ENCODE results near the gene IFI27. TPM values are rescaled to one million over a fixed set of nuclear protein-coding genes. Genes with fewer than 3 reads are reported as not detected.

The IFI27 gene
- total and polyA plus RNA-seq, 4 donors = 94.1 to 883 (median 378) TPM

DNA sequence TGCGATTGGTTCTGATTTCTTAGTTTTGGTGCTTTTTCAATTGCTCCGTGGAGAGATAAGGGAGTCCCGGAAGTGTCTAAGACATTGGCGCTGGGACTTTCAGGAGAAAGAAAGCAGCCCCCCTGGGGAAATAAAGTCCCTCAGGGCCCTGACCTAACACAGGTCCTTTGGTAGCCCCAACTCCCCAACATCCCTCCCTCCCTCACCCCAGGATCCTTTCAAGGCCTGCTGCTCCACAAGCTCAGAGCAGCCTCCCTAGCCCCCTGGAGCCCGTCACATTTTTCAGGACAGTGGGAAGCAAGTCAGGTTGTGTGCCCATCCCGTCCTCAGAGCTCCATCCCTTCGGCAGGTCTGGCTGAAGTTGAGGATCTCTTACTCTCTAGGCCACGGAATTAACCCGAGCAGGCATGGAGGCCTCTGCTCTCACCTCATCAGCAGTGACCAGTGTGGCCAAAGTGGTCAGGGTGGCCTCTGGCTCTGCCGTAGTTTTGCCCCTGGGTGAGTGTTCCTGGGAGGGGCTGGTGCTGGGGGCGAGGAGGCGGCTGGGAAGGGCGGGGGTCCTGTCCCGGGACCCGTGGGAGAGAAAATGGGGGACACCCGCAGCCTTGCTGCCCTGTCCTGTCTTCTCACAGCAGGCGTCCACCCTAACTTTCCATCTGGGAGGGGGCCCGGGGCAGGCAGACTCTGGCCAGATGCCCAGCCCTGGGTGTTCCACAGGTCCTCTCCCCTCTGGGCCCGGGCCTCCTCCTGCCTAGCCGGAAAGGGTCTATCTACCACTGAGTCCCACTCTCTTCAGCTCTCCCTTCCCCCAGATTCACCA lies 950 bp downstream of the IFI27 start:
- H3K9me3 ChIP-seq (ENCODE audit: control insufficient read depth in 4 of 4, insufficient read depth in 3 of 4, low read length in 3 of 4) = no peaks in the 10 kb centered on the region
- H3K4me1 ChIP-seq (ENCODE audit: control insufficient read depth in 5 of 5, insufficient read depth in 5 of 5, low read length in 5 of 5) = peaks cover 0 to 23% (median 5%) of the 10 kb centered on the region in 5 donors
- ATAC-seq (ENCODE audit: insufficient read depth, low FRiP score) = no peak
- H3K27me3 ChIP-seq (ENCODE audit: control insufficient read depth in 3 of 3, insufficient read depth in 3 of 3, low read length in 2 of 3) = no peaks in the 10 kb centered on the region
- no peak overlapping the region for H3K9ac ChIP-seq (ENCODE audit: insufficient read depth in 1 of 2, low read length in 2 of 2)
- TF ChIP-seq, protein P1, sequence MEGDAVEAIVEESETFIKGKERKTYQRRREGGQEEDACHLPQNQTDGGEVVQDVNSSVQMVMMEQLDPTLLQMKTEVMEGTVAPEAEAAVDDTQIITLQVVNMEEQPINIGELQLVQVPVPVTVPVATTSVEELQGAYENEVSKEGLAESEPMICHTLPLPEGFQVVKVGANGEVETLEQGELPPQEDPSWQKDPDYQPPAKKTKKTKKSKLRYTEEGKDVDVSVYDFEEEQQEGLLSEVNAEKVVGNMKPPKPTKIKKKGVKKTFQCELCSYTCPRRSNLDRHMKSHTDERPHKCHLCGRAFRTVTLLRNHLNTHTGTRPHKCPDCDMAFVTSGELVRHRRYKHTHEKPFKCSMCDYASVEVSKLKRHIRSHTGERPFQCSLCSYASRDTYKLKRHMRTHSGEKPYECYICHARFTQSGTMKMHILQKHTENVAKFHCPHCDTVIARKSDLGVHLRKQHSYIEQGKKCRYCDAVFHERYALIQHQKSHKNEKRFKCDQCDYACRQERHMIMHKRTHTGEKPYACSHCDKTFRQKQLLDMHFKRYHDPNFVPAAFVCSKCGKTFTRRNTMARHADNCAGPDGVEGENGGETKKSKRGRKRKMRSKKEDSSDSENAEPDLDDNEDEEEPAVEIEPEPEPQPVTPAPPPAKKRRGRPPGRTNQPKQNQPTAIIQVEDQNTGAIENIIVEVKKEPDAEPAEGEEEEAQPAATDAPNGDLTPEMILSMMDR (IDR thresholded peaks at IDR 0.05; ENCODE audit: control extremely low read depth, extremely low read depth) = no peak
- DNase-seq = no peak
- H3K4me3 ChIP-seq = peak overlapping the region; percentile 25
- no peaks in the 10 kb centered on the region for H3K36me3 ChIP-seq (ENCODE audit: control insufficient read depth in 4 of 4, insufficient read depth in 4 of 4, low read length in 4 of 4)
- H3K27ac ChIP-seq (ENCODE audit: low read depth in 1 of 2, low read length in 1 of 2) = peak overlapping the region; percentile 72 to 85
- WGBS, 2 donors = 71 to 74% methylated on average over 20 of the region's 20 CpGs

GRCh38 chr14:94112513-94113063 lies 2.1 kb downstream of the IFI27 start:
- H3K9ac ChIP-seq (ENCODE audit: insufficient read depth in 1 of 2, low read length in 2 of 2) = no peak overlapping the region
- DNase-seq = no peak
- no peaks in the 10 kb centered on the region for H3K36me3 ChIP-seq (ENCODE audit: control insufficient read depth in 4 of 4, insufficient read depth in 4 of 4, low read length in 4 of 4)
- no peaks in the 10 kb centered on the region for H3K27me3 ChIP-seq (ENCODE audit: control insufficient read depth in 3 of 3, insufficient read depth in 3 of 3, low read length in 2 of 3)
- TF ChIP-seq, protein P1 (IDR thresholded peaks at IDR 0.05; ENCODE audit: control extremely low read depth, extremely low read depth) = no peak
- peaks cover 0 to 23% (median 5%) of the 10 kb centered on the region in 5 donors for H3K4me1 ChIP-seq (ENCODE audit: control insufficient read depth in 5 of 5, insufficient read depth in 5 of 5, low read length in 5 of 5)
- H3K9me3 ChIP-seq (ENCODE audit: control insufficient read depth in 4 of 4, insufficient read depth in 3 of 4, low read length in 3 of 4) = no peaks in the 10 kb centered on the region
- 69 to 86% methylated on average over 6 of the region's 6 CpGs for WGBS, 2 donors
- H3K4me3 ChIP-seq = peak overlapping the region; percentile 11
- peak overlapping the region; percentile 21 to 65 for H3K27ac ChIP-seq (ENCODE audit: low read depth in 1 of 2, low read length in 1 of 2)
- ATAC-seq (ENCODE audit: insufficient read depth, low FRiP score) = no peak

DNA sequence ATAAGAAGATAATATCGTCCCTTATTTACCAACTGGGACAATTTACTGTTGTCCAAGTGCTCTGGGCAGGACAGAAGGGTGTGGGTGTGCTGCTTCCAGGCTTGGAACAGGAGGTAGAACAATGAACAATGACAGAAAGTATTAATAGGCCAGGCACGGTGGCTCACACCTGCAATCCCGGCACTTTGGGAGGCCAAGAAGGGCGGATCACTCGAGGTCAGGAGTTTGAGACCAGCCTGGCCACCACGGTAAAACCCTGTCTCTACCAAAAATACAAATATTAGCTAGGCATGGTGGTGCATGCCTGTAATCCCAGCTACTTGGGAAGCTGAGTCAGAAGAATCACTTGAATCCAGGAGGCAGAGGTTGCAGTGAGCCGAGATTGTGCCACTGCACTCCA lies 2.5 kb downstream of the IFI27 start:
- 65 to 77% methylated on average over 7 of the region's 7 CpGs for WGBS, 2 donors
- Histone ChIP-seq H3K36me3 (ENCODE audit: control insufficient read depth in 4 of 4, insufficient read depth in 4 of 4, low read length in 4 of 4) (no peaks in the 10 kb centered on the region), H3K9ac (ENCODE audit: insufficient read depth in 1 of 2, low read length in 2 of 2) (no peak overlapping the region), H3K27me3 (ENCODE audit: control insufficient read depth in 3 of 3, insufficient read depth in 3 of 3, low read length in 2 of 3) (no peaks in the 10 kb centered on the region), H3K4me3 (no peak overlapping the region), H3K27ac (ENCODE audit: low read depth in 1 of 2, low read length in 1 of 2) (peak overlapping the region; percentile 65 to 66), H3K4me1 (ENCODE audit: control insufficient read depth in 5 of 5, insufficient read depth in 5 of 5, low read length in 5 of 5) (peaks cover 0 to 23% (median 5%) of the 10 kb centered on the region in 5 donors), H3K9me3 (ENCODE audit: control insufficient read depth in 4 of 4, insufficient read depth in 3 of 4, low read length in 3 of 4) (no peaks in the 10 kb centered on the region)
- DNase-seq (no peak), ATAC-seq (ENCODE audit: insufficient read depth, low FRiP score) (no peak)
- TF ChIP-seq, protein P1 (IDR thresholded peaks at IDR 0.05; ENCODE audit: control extremely low read depth, extremely low read depth) = no peak
